CD4-positive, CD25-positive, alpha-beta regulatory T cell (primary cell): ENCODE measurements around the gene REEP1. TPM values are rescaled to one million over a fixed set of nuclear protein-coding genes. Genes with fewer than 3 reads are reported as not detected.
"Not testable (repeated sequence)": the region's sequence is repeated elsewhere in the genome, so short reads cannot be mapped to it uniquely, and the experiment has no call there.

Experiments
- ATAC-seq, 2 donors: fragments of 150-1000 bp; cut with Tn5 transposase; one replicate each; pipeline ENCODE4 v1.10.0; 2021; ENCODE audit warnings: low read depth in 2 of 2, moderate number of reproducible peaks in 2 of 2, moderate library complexity in 1 of 2
- DNase-seq, 3 donors: peaks; one replicate each; pipeline versions ENCODE4 v3.0.0 to v3.0.0-alpha.2; 2012 to 2022; ENCODE audit warnings: mixed read lengths in 1 of 3
- H3K27ac ChIP-seq: one replicate; pipeline ENCODE4 v1.7.0; 2013; ENCODE audit warnings: mild to moderate bottlenecking, low read length; ENCODE audit not compliant: insufficient read depth, poor library complexity, severe bottlenecking
- H3K27me3 ChIP-seq: one replicate; pipeline ENCODE4 v1.7.0; 2013; ENCODE audit warnings: low read length; ENCODE audit not compliant: control insufficient read depth, insufficient read depth
- H3K36me3 ChIP-seq: one replicate; pipeline ENCODE4 v1.7.0; 2013; ENCODE audit warnings: mild to moderate bottlenecking, low read length, moderate library complexity; ENCODE audit not compliant: control insufficient read depth, insufficient read depth
- H3K4me1 ChIP-seq: 2 replicates; pipeline ENCODE4 v1.7.0; 2013; ENCODE audit warnings: mild to moderate bottlenecking, low read length; ENCODE audit not compliant: insufficient read depth, control insufficient read depth, poor library complexity, severe bottlenecking
- H3K4me3 ChIP-seq: one replicate; pipeline ENCODE4 v1.7.0; 2013; ENCODE audit warnings: low read depth, mild to moderate bottlenecking, low read length, moderate library complexity
- H3K9me3 ChIP-seq, 2 experiments: 1 replicate in 1 of 2; 2 replicates in 1 of 2; pipeline ENCODE4 v1.7.0; 2013; ENCODE audit warnings: low read length in 2 of 2, mild to moderate bottlenecking in 1 of 2, moderate library complexity in 1 of 2; ENCODE audit not compliant: control insufficient read depth in 2 of 2
- H3K27ac Mint-ChIP-seq, 3 donors: one replicate each; pipeline ENCODE4 v1.8.0; 2020 to 2022; ENCODE audit warnings: mild to moderate bottlenecking in 3 of 3, mixed read lengths in 3 of 3, moderate library complexity in 2 of 3
- H3K27me3 Mint-ChIP-seq: one replicate; pipeline ENCODE4 v1.8.0; 2022; ENCODE audit warnings: mild to moderate bottlenecking, mixed read lengths
- H3K36me3 Mint-ChIP-seq: one replicate; pipeline ENCODE4 v1.8.0; 2020; ENCODE audit warnings: mixed read lengths
- H3K4me1 Mint-ChIP-seq, 4 donors: one replicate each; pipeline ENCODE4 v1.8.0; 2020 to 2022; ENCODE audit warnings: mixed read lengths in 4 of 4, mild to moderate bottlenecking in 1 of 4
- H3K4me3 Mint-ChIP-seq, 4 donors: one replicate each; pipeline ENCODE4 v1.8.0; 2020 to 2022; ENCODE audit warnings: mild to moderate bottlenecking in 4 of 4, mixed read lengths in 4 of 4, moderate library complexity in 3 of 4
- H3K9me3 Mint-ChIP-seq, 7 donors: one replicate each; pipeline ENCODE4 v1.8.0; 2020 to 2022; ENCODE audit warnings: mixed read lengths in 7 of 7, mild to moderate bottlenecking in 3 of 7, moderate library complexity in 2 of 7
- polyA plus RNA-seq, 4 donors: library from polyadenylated mRNA; unstranded; fragments of 300-500 nt; fragmentation: Illumina TruSeq; gene quantifications; one replicate each; pipeline ENCODE4 v1.2.3, GENCODE V29; 2021
- total RNA-seq: library from RNA; stranded (reverse); gene quantifications from one replicate; pipeline ENCODE4 v1.2.3, GENCODE V29; 2022

REEP1 gene
- total and polyA plus RNA-seq, 5 donors from 2014 or later, result not detected

DNA sequence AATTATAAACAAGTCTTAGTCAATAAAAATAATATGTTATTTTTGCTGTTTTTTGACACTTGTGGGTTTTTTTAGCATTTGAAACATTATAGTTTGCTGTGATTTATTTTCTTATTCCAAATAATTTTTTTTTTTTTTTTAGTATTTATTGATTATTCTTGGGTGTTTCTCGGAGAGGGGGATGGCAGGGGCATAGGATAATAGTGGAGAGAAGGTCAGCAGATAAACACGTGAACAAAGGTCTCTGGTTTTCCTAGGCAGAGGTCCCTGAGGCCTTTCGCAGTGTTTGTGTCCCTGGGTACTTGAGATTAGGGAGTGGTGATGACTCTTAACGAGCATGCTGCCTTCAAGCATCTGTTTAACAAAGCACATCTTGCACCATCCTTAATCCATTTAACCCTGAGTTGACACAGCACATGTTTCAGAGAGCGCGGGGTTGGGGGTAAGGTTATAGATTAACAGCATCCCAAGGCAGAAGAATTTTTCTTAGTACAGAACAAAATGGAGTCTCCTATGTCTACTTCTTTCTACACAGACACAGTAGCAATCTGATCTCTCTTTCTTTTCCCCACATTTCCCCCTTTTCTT lies 8.5 kb upstream of the REEP1 start:
- H3K27ac Mint-ChIP-seq, H3K36me3 Mint-ChIP-seq: not testable (repeated sequence)
- H3K27me3 Mint-ChIP-seq, result peaks cover 24% of the 10 kb centered on the region

GRCh38 chr2:86344404-86344803 lies 7.0 kb upstream of the REEP1 start:
- no peak overlapping the region for H3K27ac ChIP-seq
- Mint-ChIP-seq H3K27ac (no peak overlapping the region), H3K4me3 (no peak overlapping the region), H3K9me3 (peaks cover 0 to 21% (median 7%) of the 10 kb centered on the region in 7 donors), H3K4me1 (peaks cover 0 to under 1% (median 0%) of the 10 kb centered on the region in 4 donors), H3K27me3 (peaks cover 38% of the 10 kb centered on the region), H3K36me3 (peaks cover 2% of the 10 kb centered on the region)
- no peaks in the 10 kb centered on the region for H3K36me3 ChIP-seq
- no peak overlapping the region for H3K4me3 ChIP-seq
- ATAC-seq, result no peak
- peaks cover 13 to 19% of the 10 kb centered on the region in 2 experiments for H3K9me3 ChIP-seq
- no peak for DNase-seq
- peaks cover 34% of the 10 kb centered on the region for H3K27me3 ChIP-seq
- H3K4me1 ChIP-seq, result no peaks in the 10 kb centered on the region

More for the DNA sequence above, 8.5 kb upstream of the REEP1 start:
- peaks cover 0 to 22% (median 5%) of the 10 kb centered on the region in 7 donors for H3K9me3 Mint-ChIP-seq
- not testable (repeated sequence) for H3K4me3 Mint-ChIP-seq, H3K36me3 ChIP-seq, H3K4me3 ChIP-seq, ATAC-seq, H3K27ac ChIP-seq, H3K4me1 Mint-ChIP-seq, DNase-seq, H3K4me1 ChIP-seq
- Histone ChIP-seq H3K27me3 (peaks cover 26% of the 10 kb centered on the region), H3K9me3 (peaks cover 12 to 18% of the 10 kb centered on the region in 2 experiments)

- H3K27me3 ChIP-seq, result peaks cover 40% of the 10 kb centered on the region
- no peak for DNase-seq
Observed at GRCh38 chr2:86342488-86342887, 5.1 kb upstream of the REEP1 start.

GRCh38 chr2:86341470-86341869 lies 4.0 kb upstream of the REEP1 start:
- Histone ChIP-seq H3K36me3 (no peaks in the 10 kb centered on the region), H3K27me3 (peaks cover 37% of the 10 kb centered on the region), H3K4me3 (no peak overlapping the region), H3K9me3 (peaks cover 13 to 19% of the 10 kb centered on the region in 2 experiments), H3K27ac (no peak overlapping the region), H3K4me1 (peaks cover 15% of the 10 kb centered on the region)
- H3K36me3 Mint-ChIP-seq, result peaks cover 2% of the 10 kb centered on the region
- no peak overlapping the region for H3K4me3 Mint-ChIP-seq
- ATAC-seq (no peak), DNase-seq (no peak)
- H3K27ac Mint-ChIP-seq, result no peak overlapping the region
- H3K27me3 Mint-ChIP-seq, result peaks cover 55% of the 10 kb centered on the region
- peaks cover 0 to 21% (median 7%) of the 10 kb centered on the region in 7 donors for H3K9me3 Mint-ChIP-seq
- peaks cover 0 to 12% (median 5%) of the 10 kb centered on the region in 4 donors for H3K4me1 Mint-ChIP-seq

More at GRCh38 chr2:86342488-86342887, 5.1 kb upstream of the REEP1 start:
- peaks cover 0 to 7% (median 4%) of the 10 kb centered on the region in 4 donors for H3K4me1 Mint-ChIP-seq
- H3K36me3 Mint-ChIP-seq, result peaks cover 2% of the 10 kb centered on the region
- Histone ChIP-seq H3K27ac (no peak overlapping the region), H3K4me3 (no peak overlapping the region), H3K36me3 (no peaks in the 10 kb centered on the region), H3K9me3 (peaks cover 13 to 19% of the 10 kb centered on the region in 2 experiments), H3K4me1 (peaks cover 7% of the 10 kb centered on the region)
- no peak overlapping the region for H3K4me3 Mint-ChIP-seq
- peaks cover 0 to 21% (median 7%) of the 10 kb centered on the region in 7 donors for H3K9me3 Mint-ChIP-seq
- peaks cover 50% of the 10 kb centered on the region for H3K27me3 Mint-ChIP-seq
- ATAC-seq, result no peak
- no peak overlapping the region for H3K27ac Mint-ChIP-seq

GRCh38 chr2:86338778-86339295 lies 1.4 kb upstream of the REEP1 start:
- H3K36me3 Mint-ChIP-seq, result peaks cover 2% of the 10 kb centered on the region
- peak overlapping the region in 1 of 4 donors; percentile 41 for H3K4me3 Mint-ChIP-seq
- ATAC-seq (no peak), DNase-seq (no peak)
- Histone ChIP-seq H3K36me3 (no peaks in the 10 kb centered on the region), H3K4me3 (no peak overlapping the region), H3K9me3 (peaks cover 13 to 19% of the 10 kb centered on the region in 2 experiments), H3K27ac (no peak overlapping the region), H3K27me3 (peaks cover 37% of the 10 kb centered on the region), H3K4me1 (peaks cover 16% of the 10 kb centered on the region)
- H3K27ac Mint-ChIP-seq, result no peak overlapping the region
- H3K27me3 Mint-ChIP-seq, result peaks cover 74% of the 10 kb centered on the region
- H3K9me3 Mint-ChIP-seq, result peaks cover 0 to 21% (median 8%) of the 10 kb centered on the region in 7 donors
- peaks cover 0 to 18% (median 5%) of the 10 kb centered on the region in 4 donors for H3K4me1 Mint-ChIP-seq

DNA sequence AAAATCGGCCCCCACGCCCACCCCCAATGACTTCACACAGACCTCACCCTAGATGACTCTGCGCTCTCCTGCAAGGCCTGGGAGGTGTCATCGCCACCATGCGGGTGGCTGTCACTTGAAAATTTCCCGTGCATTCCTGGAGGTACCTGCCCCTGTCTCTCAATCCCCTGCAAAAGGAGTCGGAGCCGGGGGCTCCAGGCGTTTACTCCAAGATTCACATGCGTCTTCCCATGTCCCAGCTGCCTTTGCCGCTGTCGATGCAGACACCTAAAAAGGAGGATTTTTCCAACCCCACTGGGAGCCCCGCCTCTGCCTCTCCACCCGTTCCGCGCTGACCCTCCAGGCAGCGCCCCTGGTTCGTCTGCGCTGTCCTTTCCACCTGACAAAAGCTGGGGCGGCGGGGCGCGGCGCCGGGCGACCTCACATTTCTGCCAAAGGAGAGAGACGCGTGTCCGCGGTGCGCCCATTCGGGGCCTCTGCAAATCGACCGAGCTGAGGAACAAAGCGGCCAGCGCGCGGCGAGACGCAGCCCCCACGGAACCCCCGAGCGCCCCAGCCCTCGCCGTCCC lies 667 bp downstream of the REEP1 start:
- no peak for DNase-seq
- Mint-ChIP-seq H3K36me3 (peaks cover 2% of the 10 kb centered on the region), H3K4me1 (peaks cover 0 to 18% (median 5%) of the 10 kb centered on the region in 4 donors), H3K27me3 (peaks cover 82% of the 10 kb centered on the region), H3K9me3 (peaks cover 0 to 16% (median 8%) of the 10 kb centered on the region in 7 donors), H3K4me3 (peak overlapping the region; percentile 40 to 75 (median 62)), H3K27ac (no peak overlapping the region)
- Histone ChIP-seq H3K4me1 (peaks cover 16% of the 10 kb centered on the region), H3K4me3 (no peak overlapping the region), H3K27ac (no peak overlapping the region), H3K9me3 (peaks cover 10 to 11% of the 10 kb centered on the region in 2 experiments), H3K27me3 (peaks cover 36% of the 10 kb centered on the region), H3K36me3 (no peaks in the 10 kb centered on the region)
- ATAC-seq, result no peak

GRCh38 chr2:86335865-86336674 lies 1.4 kb downstream of the REEP1 start:
- peaks cover under 1% of the 10 kb centered on the region for H3K36me3 Mint-ChIP-seq
- H3K9me3 ChIP-seq, result peaks cover 4 to 5% of the 10 kb centered on the region in 2 experiments
- peaks cover 0 to 18% (median 5%) of the 10 kb centered on the region in 4 donors for H3K4me1 Mint-ChIP-seq
- H3K27me3 ChIP-seq, result peaks cover 32% of the 10 kb centered on the region
- peaks cover 0 to 10% (median 4%) of the 10 kb centered on the region in 7 donors for H3K9me3 Mint-ChIP-seq
- no peak overlapping the region for H3K4me3 ChIP-seq
- H3K27me3 Mint-ChIP-seq, result peaks cover 82% of the 10 kb centered on the region
- DNase-seq (no peak), ATAC-seq (no peak)
- H3K36me3 ChIP-seq, result no peaks in the 10 kb centered on the region
- no peak overlapping the region for H3K27ac Mint-ChIP-seq
- H3K4me3 Mint-ChIP-seq, result peak overlapping the region; percentile 48 to 75 (median 62)
- peaks cover 16% of the 10 kb centered on the region for H3K4me1 ChIP-seq
- no peak overlapping the region for H3K27ac ChIP-seq
